ENCODE data around the gene ZNF331. TPM values are rescaled to one million over a fixed set of nuclear protein-coding genes. Genes with fewer than 3 reads are reported as not detected.

The ZNF331 gene
- total RNA-seq, 2 experiments from 2014 or later = 19.5 to 20.2 TPM

GRCh38 chr19:53554804-53555203 is 16.9 kb downstream of the ZNF331 start:
- H3K36me3 Mint-ChIP-seq (ENCODE audit: low read depth) = peaks cover 34% of the 10 kb centered on the region
- POLR2A ChIA-PET = no interaction called here
- peak overlapping the region; percentile 87 for H3K4me3 Mint-ChIP-seq
- peak overlapping the region; percentile 97 for H3K27ac Mint-ChIP-seq
- peaks cover 14% of the 10 kb centered on the region for H3K9me3 Mint-ChIP-seq
- no peaks in the 10 kb centered on the region for H3K27me3 Mint-ChIP-seq
- H3K4me1 Mint-ChIP-seq = peaks cover 16% of the 10 kb centered on the region
- CTCF ChIA-PET = interaction anchor here (1.0 kb wide), 1 partner anchor 14 kb away, joined by 3 read pairs; no protein-coding TSS in a partner anchor
- no peak for DNase-seq

- ChIA-PET CTCF (no interaction called here), POLR2A (no interaction called here)
- Mint-ChIP-seq H3K4me1 (peaks cover 16% of the 10 kb centered on the region), H3K36me3 (ENCODE audit: low read depth) (peaks cover 36% of the 10 kb centered on the region), H3K4me3 (peak overlapping the region; percentile 87), H3K27ac (peak overlapping the region; percentile 97), H3K27me3 (no peaks in the 10 kb centered on the region), H3K9me3 (peaks cover 15% of the 10 kb centered on the region)
- no peak for DNase-seq
Measured at GRCh38 chr19:53555352-53555751, 17.4 kb downstream of the ZNF331 start.

- ChIA-PET CTCF (no interaction called here), POLR2A (no interaction called here)
- Mint-ChIP-seq H3K4me3 (no peak overlapping the region), H3K27me3 (no peaks in the 10 kb centered on the region), H3K4me1 (no peaks in the 10 kb centered on the region), H3K36me3 (ENCODE audit: low read depth) (peaks cover 70% of the 10 kb centered on the region), H3K27ac (no peak overlapping the region), H3K9me3 (peaks cover 26% of the 10 kb centered on the region)
- no peak for DNase-seq
Measured at GRCh38 chr19:53571339-53571738, 33.4 kb downstream of the ZNF331 start.

GRCh38 chr19:53576941-53577653 is 39.2 kb downstream of the ZNF331 start:
- H3K9me3 Mint-ChIP-seq = peaks cover 52% of the 10 kb centered on the region
- no peak overlapping the region for H3K4me3 Mint-ChIP-seq
- ChIA-PET POLR2A (no interaction called here), CTCF (no interaction called here)
- no peak overlapping the region for H3K27ac Mint-ChIP-seq
- DNase-seq = no peak
- H3K4me1 Mint-ChIP-seq = no peaks in the 10 kb centered on the region
- H3K27me3 Mint-ChIP-seq = no peaks in the 10 kb centered on the region
- H3K36me3 Mint-ChIP-seq (ENCODE audit: low read depth) = peaks cover 61% of the 10 kb centered on the region

- H3K9me3 Mint-ChIP-seq = peaks cover 50% of the 10 kb centered on the region
- no peaks in the 10 kb centered on the region for H3K27me3 Mint-ChIP-seq
- POLR2A ChIA-PET = no interaction called here
- peaks cover 54% of the 10 kb centered on the region for H3K36me3 Mint-ChIP-seq (ENCODE audit: low read depth)
- no peaks in the 10 kb centered on the region for H3K4me1 Mint-ChIP-seq
- H3K27ac Mint-ChIP-seq = no peak overlapping the region
- no peak for DNase-seq
- CTCF ChIA-PET = no interaction called here
- no peak overlapping the region for H3K4me3 Mint-ChIP-seq
Measured at GRCh38 chr19:53577968-53578367, 40.0 kb downstream of the ZNF331 start.

- no peaks in the 10 kb centered on the region for H3K4me1 Mint-ChIP-seq
- ChIA-PET POLR2A (no interaction called here), CTCF (no interaction called here)
- no peak overlapping the region for H3K27ac Mint-ChIP-seq
- H3K27me3 Mint-ChIP-seq = no peaks in the 10 kb centered on the region
- DNase-seq = no peak
- no peak overlapping the region for H3K4me3 Mint-ChIP-seq
- H3K36me3 Mint-ChIP-seq (ENCODE audit: low read depth) = peaks cover 47% of the 10 kb centered on the region
- H3K9me3 Mint-ChIP-seq = peaks cover 50% of the 10 kb centered on the region
Measured at GRCh38 chr19:53579518-53579917, 41.6 kb downstream of the ZNF331 start.

- H3K27ac Mint-ChIP-seq = no peak overlapping the region
- H3K4me1 Mint-ChIP-seq = no peaks in the 10 kb centered on the region
- H3K27me3 Mint-ChIP-seq = no peaks in the 10 kb centered on the region
- peaks cover 35% of the 10 kb centered on the region for H3K36me3 Mint-ChIP-seq (ENCODE audit: low read depth)
- ChIA-PET CTCF (no interaction called here), POLR2A (no interaction called here)
- H3K4me3 Mint-ChIP-seq = no peak overlapping the region
- no peak for DNase-seq
- peaks cover 47% of the 10 kb centered on the region for H3K9me3 Mint-ChIP-seq
Measured at GRCh38 chr19:53580871-53581835, 43.2 kb downstream of the ZNF331 start.

GRCh38 chr19:53581871-53582279 is 43.9 kb downstream of the ZNF331 start:
- DNase-seq = no peak
- no peak overlapping the region for H3K4me3 Mint-ChIP-seq
- no peaks in the 10 kb centered on the region for H3K4me1 Mint-ChIP-seq
- ChIA-PET POLR2A (no interaction called here), CTCF (no interaction called here)
- H3K27ac Mint-ChIP-seq = no peak overlapping the region
- H3K9me3 Mint-ChIP-seq = peaks cover 44% of the 10 kb centered on the region
- peaks cover 28% of the 10 kb centered on the region for H3K36me3 Mint-ChIP-seq (ENCODE audit: low read depth)
- H3K27me3 Mint-ChIP-seq = no peaks in the 10 kb centered on the region

- Mint-ChIP-seq H3K4me1 (no peaks in the 10 kb centered on the region), H3K9me3 (peaks cover 33% of the 10 kb centered on the region), H3K27me3 (no peaks in the 10 kb centered on the region), H3K4me3 (no peak overlapping the region), H3K27ac (no peak overlapping the region), H3K36me3 (ENCODE audit: low read depth) (peaks cover 15% of the 10 kb centered on the region)
- DNase-seq = no peak
- ChIA-PET POLR2A (no interaction called here), CTCF (no interaction called here)
Measured at GRCh38 chr19:53583181-53583580, 45.2 kb downstream of the ZNF331 start.

GRCh38 chr19:53586277-53586691 is 48.3 kb downstream of the ZNF331 start:
- no peaks in the 10 kb centered on the region for H3K27me3 Mint-ChIP-seq
- peaks cover 17% of the 10 kb centered on the region for H3K9me3 Mint-ChIP-seq
- no peaks in the 10 kb centered on the region for H3K4me1 Mint-ChIP-seq
- POLR2A ChIA-PET = no interaction called here
- DNase-seq = no peak
- H3K4me3 Mint-ChIP-seq = no peak overlapping the region
- H3K27ac Mint-ChIP-seq = no peak overlapping the region
- CTCF ChIA-PET = no interaction called here
- no peaks in the 10 kb centered on the region for H3K36me3 Mint-ChIP-seq (ENCODE audit: low read depth)

GRCh38 chr19:53594811-53595509 is 57.0 kb downstream of the ZNF331 start:
- CTCF ChIA-PET = no interaction called here
- POLR2A ChIA-PET = no interaction called here
- no peaks in the 10 kb centered on the region for H3K36me3 Mint-ChIP-seq (ENCODE audit: low read depth)

GRCh38 chr19:53595510-53595867 is 57.5 kb downstream of the ZNF331 start:
- DNase-seq = no peak
- H3K4me3 Mint-ChIP-seq = no peak overlapping the region
- H3K27me3 Mint-ChIP-seq = no peaks in the 10 kb centered on the region
- ChIA-PET POLR2A (no interaction called here), CTCF (no interaction called here)
- no peak overlapping the region for H3K27ac Mint-ChIP-seq
- H3K4me1 Mint-ChIP-seq = no peaks in the 10 kb centered on the region
- H3K36me3 Mint-ChIP-seq (ENCODE audit: low read depth) = no peaks in the 10 kb centered on the region
- peaks cover 10% of the 10 kb centered on the region for H3K9me3 Mint-ChIP-seq

More at GRCh38 chr19:53594811-53595509, 57.0 kb downstream of the ZNF331 start:
- H3K4me1 Mint-ChIP-seq = no peaks in the 10 kb centered on the region
- H3K9me3 Mint-ChIP-seq = peaks cover 10% of the 10 kb centered on the region
- DNase-seq = no peak
- H3K27me3 Mint-ChIP-seq = no peaks in the 10 kb centered on the region
- no peak overlapping the region for H3K4me3 Mint-ChIP-seq
- H3K27ac Mint-ChIP-seq = no peak overlapping the region

- POLR2A ChIA-PET = no interaction called here
- Mint-ChIP-seq H3K27ac (no peak overlapping the region), H3K9me3 (peaks cover 10% of the 10 kb centered on the region), H3K4me3 (no peak overlapping the region), H3K4me1 (no peaks in the 10 kb centered on the region), H3K27me3 (no peaks in the 10 kb centered on the region), H3K36me3 (ENCODE audit: low read depth) (no peaks in the 10 kb centered on the region)
- CTCF ChIA-PET = no interaction called here
- DNase-seq = no peak
Measured at GRCh38 chr19:53596056-53596455, 58.1 kb downstream of the ZNF331 start.

Data from activated CD4-positive, alpha-beta T cell treated with anti-CD3 and anti-CD28 coated beads, Interleukin-2, amount 10 ng/mL, durations not matched to agents 7 days and 5 days (primary cell).